ENCODE measurements around the gene NELFA.

GRCh38 chr4:1975391-1975801 lies 33.4 kb downstream of the NELFA start:
- TF ChIP-seq CTCF (IDR thresholded peaks at IDR 0.05): no peak
- TF ChIP-seq ZFX (IDR thresholded peaks at IDR 0.05; ENCODE audit: borderline replicate concordance): no peak

All from 22Rv1 (cell line).